Measurements from ENCODE around the gene DGKB. TPM values are rescaled to one million over a fixed set of nuclear protein-coding genes. Genes with fewer than 3 reads are reported as not detected.

DGKB gene
- total RNA-seq, result not detected

GRCh38 chr7:14902589-14903067, at the start of gene DGKB:
TSS of gene DGKB (minus strand) at chr7:14902751.
- Mint-ChIP-seq H3K36me3 (ENCODE audit: insufficient read depth) (no peaks in the 10 kb centered on the region), H3K9me3 (peaks cover 2% of the 10 kb centered on the region), H3K27me3 (ENCODE audit: low read depth) (no peaks in the 10 kb centered on the region), H3K4me3 (no peak within 1 kb of the TSS), H3K4me1 (ENCODE audit: low read depth) (no peaks in the 10 kb centered on the region)
- no peak for DNase-seq
- no peak for ATAC-seq

GRCh38 chr7:14950013-14950412, 47.5 kb upstream of the DGKB start:
- Mint-ChIP-seq H3K9me3 (no peaks in the 10 kb centered on the region), H3K4me1 (ENCODE audit: low read depth) (no peaks in the 10 kb centered on the region), H3K27me3 (ENCODE audit: low read depth) (no peaks in the 10 kb centered on the region), H3K4me3 (no peak overlapping the region), H3K36me3 (ENCODE audit: insufficient read depth) (no peaks in the 10 kb centered on the region)
- DNase-seq (no peak), ATAC-seq (no peak)

GRCh38 chr7:14938181-14938580, 35.6 kb upstream of the DGKB start:
- Mint-ChIP-seq H3K4me3 (no peak overlapping the region), H3K36me3 (ENCODE audit: insufficient read depth) (no peaks in the 10 kb centered on the region), H3K4me1 (ENCODE audit: low read depth) (no peaks in the 10 kb centered on the region), H3K27me3 (ENCODE audit: low read depth) (no peaks in the 10 kb centered on the region), H3K9me3 (peaks cover 5% of the 10 kb centered on the region)
- DNase-seq (no peak), ATAC-seq (no peak)

GRCh38 chr7:14937581-14937980, 35.0 kb upstream of the DGKB start:
- H3K4me3 Mint-ChIP-seq, result no peak overlapping the region
- H3K36me3 Mint-ChIP-seq (ENCODE audit: insufficient read depth), result no peaks in the 10 kb centered on the region
- no peak for ATAC-seq
- no peaks in the 10 kb centered on the region for H3K27me3 Mint-ChIP-seq (ENCODE audit: low read depth)
- H3K4me1 Mint-ChIP-seq (ENCODE audit: low read depth), result no peaks in the 10 kb centered on the region
- H3K9me3 Mint-ChIP-seq, result peaks cover 5% of the 10 kb centered on the region
- DNase-seq, result no peak

- Mint-ChIP-seq H3K4me3 (no peak overlapping the region), H3K27me3 (ENCODE audit: low read depth) (no peaks in the 10 kb centered on the region), H3K9me3 (peaks cover 8% of the 10 kb centered on the region), H3K36me3 (ENCODE audit: insufficient read depth) (no peaks in the 10 kb centered on the region), H3K4me1 (ENCODE audit: low read depth) (no peaks in the 10 kb centered on the region)
- no peak for ATAC-seq
- DNase-seq, result no peak
Measured at GRCh38 chr7:14936554-14936953, 34.0 kb upstream of the DGKB start.

- DNase-seq (no peak), ATAC-seq (no peak)
- no peak overlapping the region for H3K4me3 Mint-ChIP-seq
- H3K27me3 Mint-ChIP-seq (ENCODE audit: low read depth), result no peaks in the 10 kb centered on the region
- no peaks in the 10 kb centered on the region for H3K36me3 Mint-ChIP-seq (ENCODE audit: insufficient read depth)
- no peaks in the 10 kb centered on the region for H3K4me1 Mint-ChIP-seq (ENCODE audit: low read depth)
- peaks cover 11% of the 10 kb centered on the region for H3K9me3 Mint-ChIP-seq
Measured at GRCh38 chr7:14934839-14935238, 32.3 kb upstream of the DGKB start.

- Mint-ChIP-seq H3K36me3 (ENCODE audit: insufficient read depth) (no peaks in the 10 kb centered on the region), H3K4me1 (ENCODE audit: low read depth) (no peaks in the 10 kb centered on the region), H3K27me3 (ENCODE audit: low read depth) (no peaks in the 10 kb centered on the region), H3K4me3 (no peak overlapping the region), H3K9me3 (peaks cover 11% of the 10 kb centered on the region)
- no peak for ATAC-seq
- no peak for DNase-seq
Measured at GRCh38 chr7:14931511-14932215, 29.1 kb upstream of the DGKB start.

- Mint-ChIP-seq H3K4me1 (ENCODE audit: low read depth) (no peaks in the 10 kb centered on the region), H3K4me3 (no peak overlapping the region)
- ATAC-seq, result no peak
Measured at GRCh38 chr7:14924398-14924797, 21.8 kb upstream of the DGKB start.

GRCh38 chr7:14911077-14911476, 8.5 kb upstream of the DGKB start:
- no peak for ATAC-seq
- Mint-ChIP-seq H3K36me3 (ENCODE audit: insufficient read depth) (no peaks in the 10 kb centered on the region), H3K27me3 (ENCODE audit: low read depth) (no peaks in the 10 kb centered on the region), H3K9me3 (peaks cover 17% of the 10 kb centered on the region), H3K4me1 (ENCODE audit: low read depth) (no peaks in the 10 kb centered on the region), H3K4me3 (no peak overlapping the region)
- no peak for DNase-seq

More at GRCh38 chr7:14924398-14924797, 21.8 kb upstream of the DGKB start:
- no peaks in the 10 kb centered on the region for H3K9me3 Mint-ChIP-seq
- H3K27me3 Mint-ChIP-seq (ENCODE audit: low read depth), result no peaks in the 10 kb centered on the region
- no peaks in the 10 kb centered on the region for H3K36me3 Mint-ChIP-seq (ENCODE audit: insufficient read depth)
- DNase-seq, result no peak

- no peaks in the 10 kb centered on the region for H3K36me3 Mint-ChIP-seq (ENCODE audit: insufficient read depth)
- no peak overlapping the region for H3K4me3 Mint-ChIP-seq
- DNase-seq (no peak), ATAC-seq (no peak)
- H3K9me3 Mint-ChIP-seq, result peaks cover 12% of the 10 kb centered on the region
- no peaks in the 10 kb centered on the region for H3K4me1 Mint-ChIP-seq (ENCODE audit: low read depth)
- no peaks in the 10 kb centered on the region for H3K27me3 Mint-ChIP-seq (ENCODE audit: low read depth)
Measured at GRCh38 chr7:14908697-14909096, 6.1 kb upstream of the DGKB start.

- no peaks in the 10 kb centered on the region for H3K4me1 Mint-ChIP-seq (ENCODE audit: low read depth)
- H3K4me3 Mint-ChIP-seq, result no peak overlapping the region
- no peaks in the 10 kb centered on the region for H3K27me3 Mint-ChIP-seq (ENCODE audit: low read depth)
- ATAC-seq, result no peak
- H3K36me3 Mint-ChIP-seq (ENCODE audit: insufficient read depth), result no peaks in the 10 kb centered on the region
- DNase-seq, result no peak
- H3K9me3 Mint-ChIP-seq, result peaks cover 2% of the 10 kb centered on the region
Measured at GRCh38 chr7:14905764-14906163, 3.2 kb upstream of the DGKB start.

GRCh38 chr7:14900051-14900450, 2.5 kb downstream of the DGKB start:
- Mint-ChIP-seq H3K9me3 (no peaks in the 10 kb centered on the region), H3K4me1 (ENCODE audit: low read depth) (no peaks in the 10 kb centered on the region), H3K4me3 (no peak overlapping the region), H3K36me3 (ENCODE audit: insufficient read depth) (no peaks in the 10 kb centered on the region), H3K27me3 (ENCODE audit: low read depth) (no peaks in the 10 kb centered on the region)
- no peak for DNase-seq
- no peak for ATAC-seq

GRCh38 chr7:14899030-14899429, 3.5 kb downstream of the DGKB start:
- Mint-ChIP-seq H3K27me3 (ENCODE audit: low read depth) (no peaks in the 10 kb centered on the region), H3K36me3 (ENCODE audit: insufficient read depth) (no peaks in the 10 kb centered on the region), H3K4me3 (no peak overlapping the region), H3K4me1 (ENCODE audit: low read depth) (no peaks in the 10 kb centered on the region), H3K9me3 (no peaks in the 10 kb centered on the region)
- DNase-seq, result no peak
- no peak for ATAC-seq

GRCh38 chr7:14896461-14896860, 6.1 kb downstream of the DGKB start:
- H3K36me3 Mint-ChIP-seq (ENCODE audit: insufficient read depth), result no peaks in the 10 kb centered on the region
- no peak overlapping the region for H3K4me3 Mint-ChIP-seq
- H3K27me3 Mint-ChIP-seq (ENCODE audit: low read depth), result no peaks in the 10 kb centered on the region
- DNase-seq (no peak), ATAC-seq (no peak)
- H3K4me1 Mint-ChIP-seq (ENCODE audit: low read depth), result no peaks in the 10 kb centered on the region
- peaks cover 5% of the 10 kb centered on the region for H3K9me3 Mint-ChIP-seq

GRCh38 chr7:14894826-14895225, 7.7 kb downstream of the DGKB start:
- Mint-ChIP-seq H3K4me1 (ENCODE audit: low read depth) (no peaks in the 10 kb centered on the region), H3K36me3 (ENCODE audit: insufficient read depth) (no peaks in the 10 kb centered on the region), H3K9me3 (peaks cover 5% of the 10 kb centered on the region), H3K27me3 (ENCODE audit: low read depth) (no peaks in the 10 kb centered on the region), H3K4me3 (no peak overlapping the region)
- ATAC-seq, result no peak
- DNase-seq, result no peak
